HG02840 (cell line): ENCODE data around the gene DUSP2.

Source experiments
- ATAC-seq: cut with Tn5 transposase; IDR thresholded peaks from one replicate; pipeline ENCODE4 v1.9.1; 2021; ENCODE audit warnings: mild to moderate bottlenecking, moderate library complexity, moderate number of reproducible peaks; ENCODE audit not compliant: unreplicated experiment, low FRiP score

Gene DUSP2

DNA sequence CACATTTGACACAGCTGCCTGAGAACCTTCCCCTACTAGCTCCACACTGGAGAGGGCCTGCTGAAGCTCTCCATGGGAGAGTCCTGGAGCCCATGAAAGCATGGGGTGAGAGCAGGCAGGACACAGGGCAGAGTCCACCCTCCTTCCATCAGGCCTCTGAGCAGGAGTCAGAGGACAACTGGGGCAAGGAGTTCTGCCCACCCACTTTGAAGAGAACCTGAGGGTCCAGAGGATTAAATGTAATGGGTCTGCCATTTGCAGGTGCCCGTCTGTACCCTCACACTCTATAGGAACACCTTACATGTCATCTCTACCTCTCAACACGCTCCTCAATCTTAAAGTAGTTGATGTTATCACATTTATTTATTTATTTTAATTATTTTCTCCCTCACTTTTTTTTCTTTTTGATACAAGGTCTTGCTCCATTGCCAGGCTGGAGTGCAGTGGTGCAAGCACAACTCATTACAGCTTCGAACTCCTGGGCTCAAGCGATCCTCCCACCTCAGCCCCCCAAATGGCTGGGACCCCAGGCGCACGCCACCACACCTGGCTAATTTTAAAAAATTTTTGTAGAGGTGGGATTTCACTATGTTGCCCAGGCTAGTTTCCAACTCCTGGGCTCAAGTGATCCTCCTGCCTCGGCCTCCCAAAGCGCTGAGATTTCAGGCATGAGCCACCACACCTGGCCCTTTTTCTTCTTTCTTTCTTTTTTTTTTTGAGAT is 39.1 kb downstream of the DUSP2 start:
- no peak for ATAC-seq

DNA sequence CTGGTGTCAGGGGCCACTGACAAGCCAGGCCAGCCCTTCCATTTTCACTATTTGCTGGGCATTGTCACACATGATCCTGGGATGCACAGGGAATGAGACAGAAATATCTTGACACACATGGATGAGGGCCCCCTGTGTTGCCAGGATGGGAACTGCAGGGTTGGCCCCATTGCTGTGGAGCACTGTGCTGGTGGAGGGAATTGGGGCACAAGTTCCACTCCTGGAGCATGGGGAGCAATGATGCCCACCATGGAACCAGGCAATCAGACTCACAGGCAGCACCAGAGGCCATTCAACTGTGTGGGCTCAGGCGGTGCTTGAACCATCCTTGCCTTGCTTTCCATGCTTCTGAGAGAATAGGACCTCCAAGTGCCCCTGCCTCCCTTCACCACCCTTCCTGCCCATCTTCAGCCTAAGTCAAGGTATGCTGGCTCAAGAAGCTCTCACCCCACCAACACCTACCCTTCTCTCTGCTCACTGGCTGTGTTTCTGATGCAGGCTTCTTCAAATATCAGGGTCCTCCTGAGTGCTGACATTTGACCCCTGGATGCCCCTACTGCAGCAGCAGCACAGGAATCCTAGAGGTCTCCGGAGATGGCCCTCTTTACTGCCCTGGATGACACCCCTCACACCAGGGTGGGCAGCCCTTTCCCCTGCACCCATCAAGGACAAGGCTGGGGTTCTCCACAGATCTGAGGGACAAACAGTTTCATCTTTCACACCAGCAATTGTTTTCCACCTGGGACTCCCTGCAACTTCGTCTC is 39.9 kb downstream of the DUSP2 start:
- no peak for ATAC-seq

DNA sequence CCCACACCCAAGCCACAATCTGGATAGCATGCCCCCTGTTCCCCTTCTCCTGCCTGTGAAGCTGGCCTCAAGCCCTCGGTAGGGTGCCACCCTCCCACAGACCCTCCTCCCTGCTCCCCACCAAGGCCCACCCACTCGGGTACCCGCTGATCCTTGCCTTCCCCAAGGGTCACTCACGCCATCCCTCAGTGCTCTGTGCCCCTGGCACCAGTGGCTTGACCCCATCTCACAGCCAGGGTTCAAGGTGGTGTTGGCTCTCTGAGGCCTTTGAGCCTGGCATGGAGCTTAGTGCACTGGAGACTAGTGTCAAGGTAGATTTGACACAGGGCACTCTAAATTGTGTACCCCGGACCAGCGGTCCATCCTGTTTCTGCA is 40.8 kb downstream of the DUSP2 start:
- ATAC-seq: no peak

DNA sequence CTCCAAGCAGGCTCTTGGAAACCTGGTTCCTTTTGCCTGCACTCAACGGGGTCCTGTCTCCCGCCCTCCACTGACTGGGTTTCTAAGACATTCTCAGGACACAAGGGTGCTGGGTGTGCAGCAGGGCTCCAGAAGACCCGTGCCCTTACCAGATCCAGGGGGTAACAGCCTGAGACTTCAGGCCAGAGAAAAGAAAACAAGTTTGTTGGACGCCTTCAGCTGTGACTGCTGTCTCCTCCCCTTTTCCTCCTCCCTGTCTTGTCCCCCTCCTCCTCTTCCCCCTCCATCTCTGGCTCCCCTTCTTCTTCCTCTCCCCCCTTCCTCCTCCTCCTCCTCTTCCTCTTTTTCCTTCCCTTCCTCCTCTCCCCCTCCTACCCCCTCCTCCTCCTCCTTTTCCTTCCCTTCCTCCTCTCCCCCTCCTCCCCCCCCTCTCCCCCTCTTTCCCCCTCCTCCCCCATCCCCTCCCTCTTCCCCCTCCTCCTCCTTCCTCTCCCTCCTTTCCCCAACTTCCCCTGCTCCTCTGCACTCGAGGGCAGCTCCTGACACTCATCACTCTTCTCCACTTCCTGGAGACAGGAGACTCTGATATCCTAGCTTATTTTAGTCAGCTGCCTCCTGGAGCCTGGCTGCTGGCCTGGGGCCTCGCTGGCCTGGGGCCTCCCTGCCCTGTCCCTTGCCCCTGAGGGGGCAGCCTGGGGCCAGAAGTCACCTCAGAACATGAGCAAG is 41.3 kb downstream of the DUSP2 start:
- no peak for ATAC-seq

DNA sequence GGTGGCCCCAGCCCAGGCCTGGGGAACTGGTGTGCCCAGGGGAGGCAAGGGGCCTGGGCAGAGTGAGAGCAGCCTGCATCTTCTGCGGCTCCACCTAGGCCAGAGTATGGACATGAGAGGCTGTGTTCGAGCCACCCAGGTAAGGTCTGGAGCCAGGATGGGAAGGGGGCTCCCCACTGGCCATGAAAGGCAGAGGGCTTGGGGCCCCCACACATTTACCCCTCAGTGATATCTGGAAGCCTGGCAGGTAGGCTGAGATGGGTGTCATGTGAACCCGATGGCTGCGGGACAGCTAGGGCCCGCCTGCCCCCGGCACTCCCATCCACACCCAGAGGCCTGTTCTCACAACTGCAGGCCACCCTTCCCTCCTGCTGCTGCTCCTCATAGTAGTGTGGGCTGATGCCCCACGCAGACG is 42.0 kb downstream of the DUSP2 start:
- no peak for ATAC-seq

DNA sequence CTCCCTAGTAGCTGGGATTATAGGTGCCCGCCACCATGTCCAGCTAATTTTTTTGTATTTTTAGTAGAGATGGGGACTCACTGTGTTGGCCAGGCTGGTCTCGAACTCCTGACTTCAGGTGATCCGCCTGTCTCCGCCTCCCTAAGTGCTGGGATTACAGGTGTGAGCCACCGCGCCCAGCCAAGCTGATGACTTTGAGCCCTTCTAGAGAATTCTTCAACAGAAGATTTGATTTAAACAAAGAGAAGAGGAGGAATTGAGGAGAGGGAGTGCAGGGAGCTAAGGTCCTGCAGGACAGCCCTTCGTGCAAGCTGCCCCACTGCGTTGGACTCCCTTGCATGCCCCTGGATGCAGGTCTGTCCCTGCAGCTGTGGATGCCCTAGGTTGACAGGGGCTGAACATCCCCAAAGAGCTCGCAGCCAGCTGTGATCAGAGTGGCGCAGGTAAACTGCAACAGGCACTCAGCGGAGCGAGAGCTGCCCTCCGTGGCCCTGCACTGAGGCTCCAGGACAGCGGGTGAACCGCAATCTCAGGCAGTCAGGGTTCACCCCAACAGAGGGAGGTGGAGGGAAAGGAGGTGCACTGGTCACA is 42.5 kb downstream of the DUSP2 start:
- no peak for ATAC-seq

DNA sequence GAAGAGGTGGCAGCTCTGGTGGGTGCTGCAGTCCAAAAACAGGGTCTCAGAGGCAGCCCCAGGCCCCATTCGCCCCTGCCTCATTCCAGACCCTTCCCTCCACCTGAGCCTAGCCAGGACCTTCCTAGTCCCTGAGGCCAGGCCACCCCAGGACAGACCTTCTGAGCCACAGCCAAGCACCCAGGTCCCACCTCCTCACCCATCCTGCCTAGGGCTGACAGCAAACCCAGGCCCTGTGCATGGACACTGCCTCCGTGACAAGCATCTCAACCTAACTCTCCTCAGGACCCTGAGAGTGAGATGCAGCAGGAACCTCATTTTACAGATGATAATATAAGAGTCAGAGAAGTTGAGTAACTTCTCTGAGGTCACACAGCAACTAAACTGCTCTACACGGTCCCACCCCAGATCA is 44.3 kb downstream of the DUSP2 start:
- no peak for ATAC-seq

DNA sequence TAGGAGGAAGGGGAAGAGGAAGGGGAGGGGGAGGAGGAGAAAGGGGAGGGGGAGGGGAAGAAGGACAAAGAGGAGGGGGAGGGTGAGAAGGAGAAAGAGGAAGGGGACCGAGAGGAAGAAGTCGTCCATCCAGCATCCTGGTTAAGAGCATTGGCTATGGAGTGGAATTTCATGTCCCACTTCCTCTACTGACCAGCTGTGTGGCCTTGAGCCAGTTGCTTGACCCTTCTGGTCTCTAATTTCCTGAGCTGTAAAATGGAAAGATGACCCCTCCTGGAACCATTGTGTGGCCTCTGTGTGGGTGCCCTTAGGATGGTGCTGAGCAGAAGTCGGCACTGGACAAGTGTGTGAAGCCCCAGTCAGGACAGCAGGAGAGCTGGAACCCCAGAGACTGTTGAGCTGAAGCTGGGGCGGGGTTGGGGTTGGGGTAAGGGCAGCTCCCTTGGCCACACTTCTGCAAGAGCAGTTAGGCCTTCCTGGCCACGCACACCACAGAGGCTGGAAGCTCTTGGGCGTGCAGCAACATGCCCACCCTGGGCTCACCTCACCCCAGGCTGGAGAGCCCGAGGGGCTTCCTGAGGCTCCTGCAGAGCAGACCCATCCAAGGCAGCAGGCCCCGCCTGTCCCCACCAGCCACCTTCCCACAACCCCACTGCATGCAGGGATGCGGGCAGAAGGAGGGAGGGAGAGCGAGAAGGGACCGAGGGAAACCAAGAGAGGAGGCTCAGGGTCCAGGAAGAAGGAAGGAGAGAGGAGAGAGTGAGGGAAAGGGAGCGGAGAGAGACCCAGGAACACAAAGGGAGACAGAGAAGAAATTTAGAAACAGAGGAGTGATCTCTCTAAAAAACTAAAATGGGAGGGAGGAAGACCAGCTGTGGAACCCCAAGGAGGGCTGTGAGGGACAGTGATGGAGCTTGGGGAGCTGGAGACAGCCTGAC is 45.1 kb downstream of the DUSP2 start:
- no peak for ATAC-seq

DNA sequence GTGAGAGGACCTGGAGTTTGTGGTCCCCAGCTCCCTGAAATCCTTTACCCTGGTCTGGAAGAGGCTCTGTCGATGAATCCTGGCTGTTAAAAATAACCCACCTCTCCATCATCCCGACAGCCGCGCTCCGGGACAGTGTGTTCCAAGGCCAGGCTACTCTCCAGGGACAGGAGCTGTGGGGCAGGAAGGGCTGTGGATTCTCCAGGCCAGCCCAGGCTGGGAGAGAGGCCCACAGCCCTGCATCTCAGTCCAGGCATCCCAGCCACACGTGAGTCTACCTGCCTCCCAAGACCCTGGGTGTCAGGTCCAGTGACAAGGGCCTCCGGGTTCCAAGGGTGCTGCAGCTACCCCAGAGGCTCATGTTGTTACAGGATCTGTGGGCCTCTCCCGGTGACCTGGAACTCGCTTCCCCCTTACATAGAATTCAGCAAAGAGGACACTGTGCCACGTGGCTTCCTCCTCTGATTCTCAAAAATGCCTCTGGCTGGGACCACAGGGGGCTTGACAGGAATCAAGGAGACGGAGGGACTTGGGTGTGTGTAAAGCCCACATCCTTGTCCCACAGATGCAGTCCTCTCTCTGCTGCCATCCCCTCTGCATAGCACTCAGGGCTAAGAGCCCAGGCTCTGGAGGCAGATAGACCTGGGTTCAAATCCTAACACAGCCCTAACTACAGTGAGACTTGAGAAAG is 46.2 kb downstream of the DUSP2 start:
- ATAC-seq: no peak

DNA sequence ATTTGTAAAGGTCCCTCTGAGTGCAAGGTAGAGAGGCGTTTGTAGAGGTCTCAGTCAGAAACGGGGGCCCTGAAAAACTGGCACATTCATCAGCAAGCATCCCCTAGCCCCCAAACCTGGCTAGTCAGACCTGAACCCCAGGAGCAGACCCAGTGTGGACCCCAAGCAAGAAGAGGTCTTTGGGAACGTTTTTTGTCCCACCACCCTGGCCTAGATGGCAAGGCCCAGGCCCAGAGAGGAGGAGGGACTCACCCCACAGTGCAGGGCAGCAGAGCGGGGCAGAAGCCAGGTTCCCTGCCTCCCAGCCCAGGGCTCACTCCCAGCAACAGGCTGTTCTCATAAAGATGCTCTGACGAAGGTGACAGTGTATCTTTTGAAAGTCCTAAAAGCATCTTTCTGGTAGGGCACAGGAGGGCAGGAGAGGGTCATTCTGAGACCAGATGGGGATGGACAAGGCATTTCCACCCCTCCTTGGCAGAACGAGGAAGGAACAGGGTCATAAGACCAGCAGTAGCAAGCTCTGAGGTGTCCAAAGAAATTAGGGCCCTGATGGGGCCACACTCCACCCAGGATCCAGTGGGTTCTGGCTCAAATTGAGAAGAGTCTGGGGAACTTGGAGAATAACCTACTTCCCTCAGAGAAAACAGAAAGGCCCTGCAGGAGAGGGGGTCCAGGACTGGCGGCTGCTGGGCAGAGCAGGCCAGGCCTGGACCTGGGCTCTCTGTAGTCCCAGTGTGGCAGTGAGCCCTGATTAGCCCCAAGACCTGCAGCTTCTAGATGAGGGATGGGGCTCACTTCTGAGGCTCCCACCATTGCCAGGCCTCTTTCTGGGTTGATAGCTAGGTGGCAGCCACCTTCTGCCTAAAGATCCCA is 47.1 kb downstream of the DUSP2 start:
- ATAC-seq: no peak

DNA sequence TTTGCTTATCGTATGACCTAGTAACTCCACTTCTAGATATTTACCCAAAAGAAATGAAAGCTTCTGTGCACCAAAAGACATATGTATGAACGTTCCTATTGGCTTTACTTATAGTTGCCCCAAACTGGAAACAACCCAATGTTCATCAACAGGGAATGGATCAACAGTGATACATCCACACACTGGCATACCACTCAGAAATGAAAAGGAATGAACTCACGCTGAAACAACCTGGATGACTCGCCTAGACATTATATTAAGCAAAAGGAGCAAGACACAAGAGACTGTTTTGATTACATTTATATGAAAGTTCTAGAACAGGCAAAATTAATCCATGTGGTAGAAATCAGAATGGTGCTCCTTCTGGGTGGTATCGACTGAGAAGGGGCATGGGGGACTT is 47.8 kb downstream of the DUSP2 start:
- ATAC-seq: no peak

DNA sequence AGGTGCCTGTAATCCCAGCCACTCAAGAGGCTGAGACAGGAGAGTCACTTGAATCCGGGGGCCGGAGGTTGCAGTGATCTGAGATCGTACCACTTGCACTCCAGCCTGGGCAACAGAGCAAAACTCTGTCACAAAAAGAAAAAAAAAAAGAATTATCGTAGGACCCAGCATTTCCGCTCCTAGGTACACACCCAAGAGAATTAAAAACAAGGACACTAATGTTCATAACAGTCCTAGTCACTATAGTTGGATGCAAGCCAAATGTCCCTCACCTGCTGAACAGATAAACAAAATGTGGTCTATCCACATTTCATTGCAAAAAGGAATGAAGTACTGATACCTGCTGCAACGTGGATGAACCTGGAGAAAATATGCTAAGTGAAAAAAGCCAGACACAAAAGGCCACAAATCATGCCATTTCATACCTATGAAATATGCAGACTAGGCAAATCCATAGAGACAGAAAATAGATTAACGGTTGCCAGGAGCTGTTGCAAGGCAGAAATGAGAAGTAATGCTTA is 50.1 kb downstream of the DUSP2 start:
- ATAC-seq: no peak

DNA sequence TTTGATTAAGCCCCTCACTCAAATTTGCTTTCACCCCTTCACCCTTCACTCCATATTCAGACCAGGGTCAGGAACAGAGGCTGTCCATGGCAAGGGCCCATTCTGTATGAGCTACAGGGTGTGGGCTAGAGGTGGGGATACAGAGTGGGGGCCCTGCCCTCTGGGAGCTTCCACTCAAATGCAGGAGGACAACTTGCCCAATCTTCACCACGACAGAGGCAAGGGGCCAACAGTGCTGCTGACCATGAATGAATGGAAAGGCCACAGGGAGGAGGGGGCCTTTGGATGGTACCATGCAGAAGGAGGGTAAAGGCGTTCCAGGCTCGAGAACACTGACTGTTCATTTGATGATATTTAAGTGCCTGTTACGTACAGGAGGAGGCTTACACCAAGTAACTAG is 51.7 kb downstream of the DUSP2 start:
- ATAC-seq: no peak
